SH-SY5Y (cell line): Measurements from ENCODE around the gene MYO1E.

Experiments
- GATA2 ChIP-seq: IDR thresholded peaks from 2 replicates; pipeline ENCODE4 v1.6.1; 2011; ENCODE audit warnings: mild to moderate bottlenecking, low read depth, low read length
- GATA3 ChIP-seq: IDR thresholded peaks from 2 replicates; pipeline ENCODE4 v1.6.1; 2011; ENCODE audit warnings: low read depth, mild to moderate bottlenecking, low read length, moderate library complexity

The MYO1E gene

GRCh38 chr15:59372352-59373211 lies at the start of gene MYO1E:
MYO1E (minus strand) TSS chr15:59372871; CDS start chr15:59372500, 371 bp downstream.
- TF ChIP-seq GATA2 (no peak), GATA3 (no peak)

GRCh38 chr15:59420986-59421618 lies 48.4 kb upstream of the MYO1E start:
- TF ChIP-seq GATA3 = no peak
- TF ChIP-seq GATA2 = no peak

- TF ChIP-seq GATA3 = no peak
- no peak for TF ChIP-seq GATA2
Observed at GRCh38 chr15:59420108-59420507, 47.4 kb upstream of the MYO1E start.

GRCh38 chr15:59419170-59419569 lies 46.5 kb upstream of the MYO1E start:
- no peak for TF ChIP-seq GATA2
- TF ChIP-seq GATA3 = no peak

GRCh38 chr15:59416816-59417215 lies 44.1 kb upstream of the MYO1E start:
- TF ChIP-seq GATA2 = no peak
- no peak for TF ChIP-seq GATA3

GRCh38 chr15:59413577-59413976 lies 40.9 kb upstream of the MYO1E start:
- TF ChIP-seq GATA3 (no peak), GATA2 (no peak)

- no peak for TF ChIP-seq GATA3
- TF ChIP-seq GATA2 = no peak
Observed at GRCh38 chr15:59410391-59410896, 37.8 kb upstream of the MYO1E start.

- TF ChIP-seq GATA3 = no peak
- no peak for TF ChIP-seq GATA2
Observed at GRCh38 chr15:59407946-59408345, 35.3 kb upstream of the MYO1E start.

GRCh38 chr15:59406446-59406845 lies 33.8 kb upstream of the MYO1E start:
- TF ChIP-seq GATA3 (no peak), GATA2 (no peak)

GRCh38 chr15:59405079-59405478 lies 32.4 kb upstream of the MYO1E start:
- TF ChIP-seq GATA2 (no peak), GATA3 (no peak)

- TF ChIP-seq GATA2 (no peak), GATA3 (no peak)
Observed at GRCh38 chr15:59401824-59402569, 29.3 kb upstream of the MYO1E start.

- TF ChIP-seq GATA2 (no peak), GATA3 (no peak)
Observed at GRCh38 chr15:59400103-59400813, 27.6 kb upstream of the MYO1E start.

- TF ChIP-seq GATA2 = no peak
- no peak for TF ChIP-seq GATA3
Observed at GRCh38 chr15:59399465-59400102, 26.9 kb upstream of the MYO1E start.

GRCh38 chr15:59398220-59398619 lies 25.5 kb upstream of the MYO1E start:
- no peak for TF ChIP-seq GATA2
- no peak for TF ChIP-seq GATA3
